HG03103 (cell line): ENCODE data around the gene CYFIP2.
A peak's percentile ranks its signal among the peaks of the same experiment; 100 is the strongest.
"Not testable (repeated sequence)": the region's sequence is repeated elsewhere in the genome, so short reads cannot be mapped to it uniquely, and the experiment has no call there.

Source experiments
- ATAC-seq: cut with Tn5 transposase; IDR thresholded peaks from one replicate; pipeline ENCODE4 v1.9.1; 2021; ENCODE audit warnings: low read depth; ENCODE audit not compliant: unreplicated experiment

Gene CYFIP2

DNA sequence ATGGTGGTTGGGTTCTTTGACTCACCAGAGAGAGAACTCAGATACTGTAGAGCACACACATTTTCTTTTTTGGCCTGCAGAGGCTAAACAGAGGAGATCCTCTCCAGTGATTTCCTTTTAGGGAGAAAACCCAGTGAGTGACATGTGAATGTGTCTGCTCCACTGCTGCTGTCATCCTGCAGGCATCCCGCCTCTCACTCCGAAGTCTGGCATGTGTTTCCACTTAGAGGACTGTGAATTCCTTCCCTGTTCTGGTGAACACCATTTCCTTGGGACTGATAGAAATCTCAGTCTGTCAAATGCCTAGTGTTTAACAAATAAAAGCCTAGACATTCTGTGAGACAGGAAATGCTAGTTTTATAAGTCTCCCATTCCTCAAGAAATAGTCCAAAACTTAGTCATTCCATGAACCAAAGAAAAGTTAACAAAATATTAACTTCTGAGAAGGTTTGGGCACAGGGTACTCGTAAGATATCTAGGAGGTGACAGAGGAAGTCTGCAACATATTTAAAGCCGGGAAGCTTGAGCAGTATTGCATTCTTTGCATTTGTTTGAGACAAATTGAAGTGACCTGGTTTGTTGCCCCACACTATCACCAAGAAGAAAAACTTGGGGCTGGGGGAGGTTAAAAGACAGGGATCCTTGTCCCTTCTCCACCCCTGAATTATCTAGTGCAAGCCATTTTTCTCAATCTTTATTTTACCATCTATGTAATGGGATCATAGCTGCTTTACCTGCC is 119.2 kb downstream of the CYFIP2 start:
- no peak for ATAC-seq

DNA sequence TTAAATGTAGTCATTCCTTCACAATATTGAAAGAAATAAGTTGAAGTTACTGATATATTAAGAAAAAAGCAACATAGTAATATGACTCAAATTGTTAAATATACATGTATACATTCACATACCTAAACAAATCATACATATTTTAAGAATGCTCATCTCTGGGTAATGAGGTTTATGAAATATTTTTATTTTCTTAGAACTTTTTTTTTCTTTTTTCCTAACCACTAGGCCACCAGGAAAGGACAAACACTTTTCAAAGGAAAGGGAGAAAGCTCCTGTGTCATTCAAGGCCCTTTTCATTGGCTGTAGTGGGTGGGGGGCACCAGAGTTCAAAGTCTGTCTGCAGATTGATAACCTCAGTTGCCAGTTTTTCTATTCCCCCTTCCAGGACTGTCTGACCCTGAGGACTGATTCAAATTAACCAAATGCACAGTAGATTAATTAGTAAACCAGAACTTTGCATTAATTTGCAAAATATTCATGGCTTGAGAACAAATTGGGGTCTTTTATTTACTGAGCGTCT is 121.2 kb downstream of the CYFIP2 start:
- ATAC-seq, result no peak

DNA sequence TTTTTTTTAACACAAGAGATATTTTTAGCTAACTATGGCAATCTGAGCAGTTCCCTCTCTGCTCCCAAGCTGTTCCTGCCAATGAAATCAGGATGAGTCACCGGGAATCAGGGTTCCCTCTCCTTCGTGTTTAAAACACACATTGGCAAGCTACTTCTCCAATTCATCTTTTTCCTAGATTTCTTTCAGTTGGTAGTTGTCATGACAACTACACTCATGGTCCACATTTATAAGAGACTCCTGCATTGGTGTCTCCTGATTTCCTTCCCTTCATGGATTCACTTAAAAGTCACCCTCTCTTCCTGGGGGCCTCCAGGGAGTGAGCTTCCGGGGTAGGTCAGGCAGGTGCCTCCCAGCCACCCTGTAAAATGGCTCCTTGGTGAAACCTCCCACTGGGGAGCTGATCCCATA is 121.8 kb downstream of the CYFIP2 start:
- no peak for ATAC-seq

DNA sequence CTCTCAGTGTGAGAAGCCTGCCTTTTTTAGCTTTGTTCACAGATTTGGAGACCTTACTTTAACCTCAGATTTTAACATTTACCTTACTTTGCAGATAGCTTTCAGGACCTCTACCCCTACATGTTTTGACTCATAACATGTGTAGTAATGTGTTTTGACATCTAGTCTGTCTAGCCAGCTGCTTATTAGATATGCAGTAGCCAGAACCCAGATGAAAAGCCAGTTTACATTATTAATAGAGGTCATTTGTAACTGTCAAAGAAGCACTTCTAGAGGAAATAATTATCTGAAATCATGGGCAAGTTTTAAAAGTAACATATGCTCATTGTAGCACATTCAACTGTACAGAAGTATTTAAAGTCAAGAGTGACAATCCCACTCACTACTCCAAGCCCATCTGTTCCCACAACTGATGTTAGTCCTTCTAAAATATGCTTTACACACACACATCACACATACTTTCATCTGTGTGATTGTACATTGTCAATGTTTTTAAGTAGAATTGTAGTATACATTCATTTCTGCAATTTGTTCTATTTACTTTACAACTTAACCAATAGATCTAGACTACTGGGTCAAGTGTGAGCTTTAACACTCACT is 122.3 kb downstream of the CYFIP2 start:
- no peak for ATAC-seq

DNA sequence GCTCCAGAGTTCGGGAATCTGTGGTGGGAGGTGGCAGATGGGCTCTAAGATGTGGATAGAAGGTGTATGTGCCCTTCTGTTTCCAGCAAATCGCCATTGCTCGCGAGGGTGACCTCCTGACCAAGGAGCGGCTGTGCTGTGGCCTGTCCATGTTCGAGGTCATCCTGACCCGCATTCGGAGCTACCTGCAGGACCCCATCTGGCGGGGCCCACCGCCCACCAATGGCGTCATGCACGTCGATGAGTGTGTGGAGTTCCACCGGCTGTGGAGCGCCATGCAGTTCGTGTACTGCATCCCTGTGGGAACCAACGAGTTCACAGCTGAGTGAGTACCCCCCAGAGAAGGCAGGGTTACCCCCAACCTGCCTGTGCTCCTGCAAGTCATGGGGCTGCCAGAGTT is 123.2 kb downstream of the CYFIP2 start:
- no peak for ATAC-seq

DNA sequence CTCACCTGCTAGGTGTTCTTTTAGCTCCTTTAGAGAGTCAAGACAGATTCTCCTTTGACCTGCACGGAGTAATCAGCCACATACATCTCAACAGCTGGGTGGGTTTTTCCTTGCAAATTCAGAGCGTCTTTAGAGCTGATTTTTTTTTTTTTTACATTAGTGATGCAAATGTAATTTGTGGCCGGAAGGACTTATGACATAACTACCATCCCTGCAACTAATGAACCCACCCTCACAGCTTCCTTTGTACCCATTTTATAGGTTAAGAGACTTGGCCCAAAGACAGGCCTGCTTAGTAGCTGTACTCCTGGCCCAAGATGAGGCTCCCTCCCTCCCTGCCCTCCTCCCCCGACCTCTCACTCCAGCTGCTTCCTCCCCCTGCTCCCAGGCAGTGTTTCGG is 124.2 kb downstream of the CYFIP2 start:
- no peak for ATAC-seq

DNA sequence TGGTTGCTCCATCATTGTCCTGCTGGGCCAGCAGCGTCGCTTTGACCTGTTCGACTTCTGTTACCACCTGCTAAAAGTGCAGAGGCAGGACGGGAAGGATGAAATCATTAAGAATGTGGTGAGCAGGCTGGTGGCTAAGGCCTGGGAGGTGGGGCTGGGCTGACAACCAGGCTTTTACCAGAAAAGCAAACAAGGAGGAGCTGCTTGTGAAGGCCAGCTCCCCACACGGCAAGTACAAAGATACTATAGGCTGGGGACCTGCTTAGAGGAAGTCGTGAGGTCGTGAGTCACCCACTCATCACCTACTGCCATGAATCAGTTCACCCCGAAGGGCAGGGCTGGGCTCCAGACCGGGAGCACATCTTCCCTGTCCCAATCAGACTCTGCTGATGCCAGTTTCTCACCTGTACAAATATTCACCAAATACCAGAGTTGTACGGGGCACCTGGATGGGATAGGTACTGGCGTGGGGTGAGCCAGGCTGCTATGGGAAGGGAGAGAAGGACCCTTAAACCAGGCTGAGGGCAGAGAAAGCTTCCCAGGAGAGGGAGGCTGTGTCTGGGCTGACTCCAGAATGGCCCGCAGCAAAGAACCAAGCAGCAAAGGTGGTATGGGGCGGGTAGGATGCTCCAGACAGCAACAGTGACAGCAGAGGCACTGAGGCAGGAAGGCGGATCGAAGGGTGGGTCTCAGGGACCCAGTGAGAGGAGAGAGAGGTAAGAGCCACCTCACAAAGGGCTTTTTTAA is 124.8 kb downstream of the CYFIP2 start:
- no peak for ATAC-seq

DNA sequence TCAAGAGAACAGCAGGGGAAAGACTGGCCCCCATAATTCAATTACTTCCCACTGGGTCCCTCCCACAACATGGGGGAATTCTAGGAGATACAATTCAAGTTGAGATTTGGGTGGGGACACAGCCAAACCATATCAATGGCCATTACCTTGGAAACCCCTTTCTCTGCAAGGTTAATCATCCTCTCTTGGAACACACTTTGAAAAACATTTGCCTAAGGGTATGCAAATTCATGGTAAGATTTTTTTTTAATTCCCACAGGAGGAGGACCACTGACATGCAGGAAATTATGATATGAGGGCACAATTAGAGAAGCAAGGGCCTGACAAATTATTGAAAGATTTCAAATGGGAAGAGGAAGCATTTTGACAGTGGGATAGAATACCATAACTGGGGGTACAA is 132.4 kb downstream of the CYFIP2 start:
- no peak for ATAC-seq

DNA sequence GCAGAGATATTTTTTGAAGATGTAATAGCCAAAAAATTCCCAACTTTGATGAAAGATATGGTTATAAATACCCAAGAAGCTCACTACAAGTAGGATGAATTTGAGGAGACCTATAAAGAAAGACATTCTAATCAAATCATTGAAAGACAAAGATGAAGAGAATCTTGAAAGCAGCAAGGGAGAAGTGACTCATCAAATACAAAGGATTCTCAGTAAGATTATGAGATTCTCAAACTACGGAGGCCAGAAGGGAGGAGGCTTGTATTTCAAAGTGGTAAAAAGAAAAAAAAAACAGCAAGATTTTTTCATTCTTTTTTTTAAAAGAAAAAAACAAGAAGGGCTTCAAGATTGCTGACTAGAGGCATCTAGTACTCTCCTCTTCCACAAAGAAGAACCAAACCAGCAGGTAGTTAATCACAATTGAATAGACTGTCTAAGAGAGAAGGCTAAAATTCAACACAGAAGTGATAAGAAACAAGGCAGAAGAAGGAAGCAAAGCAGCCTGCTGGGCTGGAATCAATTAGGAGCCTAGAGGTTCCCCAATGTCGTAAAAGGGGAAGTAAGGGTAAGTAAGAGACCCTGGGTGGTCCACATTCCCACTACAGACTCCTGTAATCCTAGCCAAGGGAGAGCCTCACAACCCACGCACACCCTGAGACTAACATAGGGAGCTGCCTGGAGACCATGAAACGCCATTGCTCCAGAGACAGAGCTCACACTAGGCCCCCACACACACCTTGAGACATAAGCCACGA is 135.0 kb downstream of the CYFIP2 start:
- ATAC-seq, result no peak

DNA sequence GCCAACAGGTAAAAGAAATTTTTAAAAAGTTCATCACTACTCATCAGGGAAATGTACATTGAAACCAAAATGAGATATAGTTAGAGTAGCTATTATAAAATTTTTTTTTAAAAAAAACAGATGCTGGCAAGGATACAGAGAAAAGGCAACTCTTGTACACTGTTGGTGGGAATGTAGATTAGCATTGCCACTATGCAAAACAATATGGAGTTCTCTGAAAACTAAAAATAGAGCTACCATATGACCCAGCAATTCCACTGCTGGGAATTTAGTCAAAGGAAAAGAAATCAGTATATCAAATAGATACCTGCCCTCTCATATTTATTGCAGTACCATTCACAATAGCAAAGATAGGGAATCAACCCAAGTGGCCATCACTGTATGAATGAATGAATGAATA is 149.9 kb downstream of the CYFIP2 start:
- ATAC-seq, result no peak

DNA sequence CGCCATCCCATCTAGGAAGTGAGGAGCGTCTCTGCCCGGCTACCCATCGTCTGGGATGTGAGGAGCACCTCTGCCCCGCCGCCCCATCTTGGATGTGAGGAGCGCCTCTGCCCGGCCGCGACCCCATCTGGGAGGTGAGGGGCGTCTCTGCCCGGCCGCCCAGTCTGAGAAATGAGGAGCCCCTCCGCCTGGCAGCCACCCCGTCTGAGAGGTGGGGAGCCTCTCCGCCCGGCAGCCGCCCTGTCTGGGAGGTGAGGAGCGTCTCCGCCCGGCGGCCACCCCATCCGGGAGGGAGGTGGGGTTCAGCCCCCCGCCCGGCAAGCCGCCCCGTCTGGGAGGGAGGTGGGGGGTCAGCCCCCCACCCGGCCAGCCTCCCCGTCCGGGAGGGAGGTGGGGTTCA is 153.6 kb downstream of the CYFIP2 start:
- not testable (repeated sequence) for ATAC-seq

DNA sequence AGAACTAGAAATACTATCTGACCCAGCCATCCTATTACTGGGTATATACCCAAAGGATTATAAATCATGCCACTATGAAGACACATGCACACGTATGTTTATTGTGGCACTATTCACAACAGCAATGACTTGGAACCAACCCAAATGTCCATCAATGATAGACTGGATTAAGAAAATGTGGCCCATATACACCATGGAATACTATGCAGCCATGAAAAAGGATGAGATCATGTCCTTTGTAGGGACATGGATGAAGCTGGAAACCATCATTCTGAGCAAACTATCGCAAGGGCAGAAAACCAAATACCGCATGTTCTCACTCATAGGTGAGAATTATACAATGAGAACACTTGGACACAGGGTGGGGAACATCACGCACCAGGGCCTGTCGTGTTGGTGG is 164.0 kb downstream of the CYFIP2 start:
- not testable (repeated sequence) for ATAC-seq

DNA sequence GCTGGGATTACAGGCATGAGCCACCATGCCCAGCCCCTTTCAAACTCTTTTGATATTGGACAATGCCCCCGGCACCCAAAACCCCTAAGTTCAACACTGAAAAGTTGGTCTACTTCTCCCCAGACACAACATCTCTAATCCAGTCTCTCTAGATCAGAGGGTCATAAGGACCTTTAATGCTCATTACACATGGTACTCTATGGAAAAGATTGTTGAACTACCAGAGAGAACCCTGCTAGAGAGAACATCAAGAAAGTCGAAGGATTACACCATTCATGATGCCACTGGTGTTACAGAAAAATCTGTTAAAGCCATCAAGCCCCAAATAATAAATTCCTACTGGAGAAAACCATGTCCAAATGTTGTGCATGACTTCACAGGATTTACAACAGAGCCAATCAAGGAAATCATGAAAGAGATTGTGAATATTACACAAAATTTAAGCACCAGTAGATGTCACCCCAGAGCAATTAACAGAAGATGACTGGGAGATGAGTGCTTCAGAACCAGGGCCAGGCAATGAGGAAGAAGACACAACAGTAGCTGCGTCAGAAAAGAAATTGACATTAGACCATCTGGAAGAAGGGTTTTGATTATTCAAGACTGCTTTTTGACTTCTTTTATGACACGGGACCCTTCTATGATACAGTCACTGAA is 165.7 kb downstream of the CYFIP2 start:
- ATAC-seq, result peak; percentile 73

DNA sequence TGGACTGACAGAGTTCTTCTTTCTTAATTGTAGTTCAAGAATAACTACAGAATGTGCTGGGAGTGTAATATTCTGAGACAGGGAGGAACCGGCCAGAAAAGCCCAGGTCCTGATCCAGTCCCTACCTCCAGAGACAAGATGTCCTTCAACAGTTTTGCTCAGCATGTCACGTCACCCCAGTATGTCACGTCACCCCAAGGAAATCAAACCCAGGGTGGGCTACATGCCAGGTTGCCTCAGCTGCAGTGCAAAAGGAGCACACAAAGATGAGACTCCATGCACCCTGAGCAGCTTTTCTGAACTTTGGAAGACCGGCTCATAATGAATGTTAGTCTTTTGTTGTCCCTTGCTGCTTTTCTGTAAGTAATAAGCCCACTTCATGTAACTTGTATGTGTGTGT is 168.2 kb downstream of the CYFIP2 start:
- ATAC-seq, result no peak

DNA sequence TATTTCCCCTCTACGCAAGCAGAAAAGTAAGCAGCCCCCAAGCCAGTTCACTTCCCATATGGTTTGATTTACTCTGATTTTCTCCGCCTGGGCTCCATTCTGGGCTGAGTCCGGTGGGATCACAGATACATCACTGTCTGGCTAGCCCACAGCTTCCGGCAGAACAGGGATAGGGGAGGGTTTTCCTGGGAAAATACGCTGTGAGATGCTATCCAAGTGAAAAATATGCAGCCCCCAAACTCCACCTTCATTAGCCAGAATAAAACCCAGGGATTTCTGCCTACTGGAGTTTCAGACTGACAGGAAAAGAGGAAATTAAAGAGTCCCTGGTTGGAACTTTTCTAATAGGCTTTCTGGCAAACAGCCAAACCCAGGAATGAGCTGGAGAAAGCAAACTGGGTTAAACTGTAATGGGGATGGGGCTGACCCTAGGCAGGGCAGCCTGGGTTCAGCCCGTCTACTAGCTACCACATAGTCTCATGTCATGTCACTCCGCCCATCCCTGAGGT is 177.2 kb downstream of the CYFIP2 start:
- no peak for ATAC-seq

DNA sequence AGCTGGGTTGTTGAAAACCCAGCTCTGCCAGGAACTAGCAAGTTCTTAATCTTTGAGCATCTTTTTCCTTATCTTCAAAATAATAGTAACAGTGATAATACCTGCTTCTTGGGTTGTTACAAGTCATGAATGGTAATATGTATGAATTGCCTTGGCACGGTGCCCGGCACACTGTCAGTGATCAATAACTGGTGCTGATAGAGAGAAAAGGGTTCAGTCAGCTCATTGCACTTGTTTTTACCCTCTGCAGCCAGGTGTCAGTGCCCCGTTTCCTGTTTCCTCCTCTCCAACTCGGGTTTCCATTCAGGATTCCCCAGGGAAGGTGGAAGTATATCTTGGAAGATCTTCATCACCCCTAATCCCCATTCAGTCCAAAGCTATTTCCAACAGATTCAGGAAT is 178.3 kb downstream of the CYFIP2 start:
- ATAC-seq, result no peak
